Activated T-helper 1 cell treated with Interleukin-2 at 50 U/mL for 16 hours (primary cell): Measurements from ENCODE around the gene SKAP1.
"Not testable (repeated sequence)": the region's sequence is repeated elsewhere in the genome, so short reads cannot be mapped to it uniquely, and the experiment has no call there.

Experiments
- DNase-seq: peaks from one replicate; pipeline ENCODE4 v3.0.0-alpha.2; 2020; ENCODE audit warnings: low read depth

The SKAP1 gene

DNA sequence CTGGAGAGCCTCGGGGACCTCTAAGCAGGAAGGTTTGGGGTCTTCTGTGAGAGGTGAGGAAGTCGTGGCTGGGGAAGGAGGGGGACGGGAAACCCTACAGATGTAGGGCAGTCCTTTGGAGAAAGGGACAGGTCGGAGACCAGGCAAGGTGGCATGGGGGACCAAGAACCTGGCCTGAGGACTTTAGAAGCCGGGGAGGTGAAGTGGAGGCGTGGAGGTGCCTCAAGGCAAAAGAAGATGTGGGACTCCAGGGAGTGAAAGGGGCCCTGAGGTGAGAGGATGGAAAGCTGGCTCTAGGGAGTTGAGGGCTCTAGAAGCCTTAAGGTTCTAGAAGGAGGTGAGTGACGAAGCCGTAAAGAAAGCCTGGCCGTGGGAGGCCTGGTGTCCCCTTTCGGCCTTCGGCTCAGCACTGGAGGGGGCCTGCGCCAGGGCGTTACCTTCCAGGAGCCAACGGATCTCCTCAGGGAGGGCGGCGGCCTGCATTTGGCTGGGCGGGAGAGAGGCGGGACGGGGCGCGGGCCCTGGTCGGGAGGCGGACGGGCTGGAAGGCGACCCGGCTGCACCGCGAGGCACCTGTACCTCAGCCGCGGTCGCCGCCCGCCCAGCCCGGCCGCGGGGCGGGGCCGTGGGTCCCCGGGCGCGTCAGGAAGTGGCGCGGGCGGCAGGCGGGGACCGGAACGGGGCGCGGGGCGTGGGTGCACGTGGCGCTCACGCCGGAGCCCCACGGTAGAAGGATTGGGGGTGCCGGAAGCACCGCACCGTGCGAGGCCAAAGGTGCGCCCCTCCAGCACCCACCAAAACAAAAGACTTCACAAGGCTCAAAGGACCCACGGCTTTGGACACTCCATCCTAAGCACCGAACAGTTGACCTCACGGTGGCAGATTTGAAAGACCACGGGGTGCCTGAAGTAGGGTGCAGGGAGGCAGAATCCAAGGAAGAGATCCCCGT lies at the start of gene SKAP1:
SKAP1 (minus strand) TSS at position 577 of the 949 bp plus-strand sequence.
- DNase-seq: peak; percentile 62

DNA sequence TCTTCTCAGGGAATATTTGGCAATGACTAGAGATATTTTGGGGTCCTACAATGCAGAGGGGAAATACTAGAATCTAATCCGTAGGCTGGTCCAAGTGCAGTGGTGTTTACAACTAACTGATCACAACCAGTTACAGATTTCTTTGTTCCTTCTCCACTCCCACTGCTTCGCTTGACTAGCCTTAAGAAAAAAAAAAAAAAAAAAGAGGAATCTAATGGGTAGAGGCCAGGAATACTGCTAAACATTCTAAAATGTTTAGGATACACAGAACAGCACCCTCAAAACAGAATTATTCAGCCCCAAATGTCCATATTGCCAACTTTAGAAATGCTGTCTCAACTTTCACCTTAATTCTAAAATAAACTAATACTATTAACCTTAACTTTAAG lies 49.0 kb upstream of the SKAP1 start:
- no peak for DNase-seq

DNA sequence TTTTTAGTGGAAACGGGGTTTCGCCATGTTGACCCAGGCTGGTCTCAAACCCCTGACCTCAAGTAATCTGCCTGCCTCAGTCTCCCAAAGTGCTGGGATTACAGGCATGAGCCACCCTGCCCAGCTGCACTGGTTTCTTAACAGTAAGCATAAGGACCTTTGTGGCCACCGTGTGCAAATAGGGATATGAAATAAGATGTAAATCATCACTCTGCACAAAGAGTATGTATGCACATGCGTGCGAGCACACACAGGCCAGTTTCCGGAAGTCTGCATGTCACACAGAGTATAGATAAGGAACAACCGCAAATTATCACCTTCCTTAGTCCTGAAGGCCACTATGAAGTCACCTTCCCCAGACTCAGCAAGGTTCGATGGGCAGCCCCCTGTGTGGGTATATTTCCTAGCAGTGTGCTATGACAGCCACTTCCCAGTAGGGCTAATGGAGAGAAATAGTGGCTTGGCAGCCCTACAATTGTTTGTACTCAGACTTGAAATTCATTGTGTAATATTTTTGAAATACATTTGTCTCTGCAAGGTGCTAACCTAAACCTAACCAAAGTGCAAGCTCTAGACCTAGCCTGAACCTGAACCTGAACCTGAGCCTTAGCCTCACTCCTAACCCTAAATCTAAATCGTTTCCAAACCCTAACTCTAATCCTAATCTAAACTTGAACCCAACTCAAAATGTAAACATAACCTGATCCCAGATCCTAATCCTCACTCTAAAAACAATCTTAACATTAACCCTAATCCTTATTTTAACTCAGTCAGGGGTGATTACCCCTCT lies 48.4 kb upstream of the SKAP1 start:
- DNase-seq: no peak

DNA sequence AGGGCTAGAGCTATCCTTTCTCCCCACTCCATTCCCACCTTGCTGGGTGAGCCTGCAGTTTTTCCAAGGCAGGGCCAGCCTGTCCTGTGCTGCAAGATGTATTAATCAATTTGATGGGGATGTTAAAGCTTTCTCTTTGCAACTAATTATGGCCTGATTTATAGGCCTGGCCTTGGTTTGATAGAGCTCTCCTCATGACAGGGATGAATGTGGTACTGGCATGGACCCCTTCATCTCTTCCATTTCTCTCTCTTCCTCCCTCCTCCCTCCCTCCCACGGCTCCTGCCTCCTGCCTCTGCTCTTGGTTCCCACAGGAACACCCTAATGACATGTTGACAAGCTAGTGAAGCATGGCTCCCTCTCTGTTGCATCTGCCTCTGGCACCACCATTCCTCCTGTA lies 47.2 kb upstream of the SKAP1 start:
- no peak for DNase-seq

DNA sequence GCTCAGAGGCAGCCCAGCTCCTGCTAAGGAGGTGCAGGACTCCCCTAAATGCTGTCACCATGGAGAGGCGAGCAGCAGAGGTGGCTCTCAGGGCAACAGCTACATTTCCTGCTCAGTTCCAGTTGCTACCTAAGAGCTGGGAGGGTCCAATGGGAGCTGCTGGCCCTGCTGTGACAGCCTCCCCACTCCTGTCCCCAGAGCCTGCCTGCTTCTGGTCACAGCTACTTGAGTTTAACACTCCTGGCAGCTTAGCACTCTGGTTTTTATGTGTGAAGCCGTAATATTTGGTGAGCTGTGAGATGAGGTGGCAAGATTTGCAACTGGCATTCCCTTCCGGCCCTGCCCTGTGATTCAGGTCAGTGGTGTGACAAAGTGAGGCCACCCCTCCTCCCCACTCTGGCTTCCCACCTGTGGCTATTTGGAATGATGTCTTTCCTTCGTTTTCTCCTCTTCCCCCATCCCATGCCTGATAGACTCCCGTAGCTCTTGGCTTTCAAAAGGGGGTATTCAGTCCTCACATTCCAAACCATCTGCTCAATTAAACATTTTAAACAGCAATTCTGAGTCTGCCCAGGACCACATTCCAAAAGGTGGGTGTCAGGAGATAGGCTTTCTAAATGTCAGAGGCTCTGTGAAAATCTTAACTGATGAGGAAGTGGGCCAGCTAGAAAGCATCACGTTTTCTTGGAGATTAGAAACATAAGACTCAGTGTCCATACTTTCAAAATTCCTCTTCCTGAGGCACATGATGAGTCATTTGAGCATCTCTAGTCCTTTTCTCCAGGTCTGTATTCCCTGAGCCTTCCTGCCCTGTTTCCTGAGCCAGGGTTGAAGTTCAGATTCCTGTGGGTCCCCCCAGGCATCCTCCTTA lies 42.6 kb upstream of the SKAP1 start:
- no peak for DNase-seq

DNA sequence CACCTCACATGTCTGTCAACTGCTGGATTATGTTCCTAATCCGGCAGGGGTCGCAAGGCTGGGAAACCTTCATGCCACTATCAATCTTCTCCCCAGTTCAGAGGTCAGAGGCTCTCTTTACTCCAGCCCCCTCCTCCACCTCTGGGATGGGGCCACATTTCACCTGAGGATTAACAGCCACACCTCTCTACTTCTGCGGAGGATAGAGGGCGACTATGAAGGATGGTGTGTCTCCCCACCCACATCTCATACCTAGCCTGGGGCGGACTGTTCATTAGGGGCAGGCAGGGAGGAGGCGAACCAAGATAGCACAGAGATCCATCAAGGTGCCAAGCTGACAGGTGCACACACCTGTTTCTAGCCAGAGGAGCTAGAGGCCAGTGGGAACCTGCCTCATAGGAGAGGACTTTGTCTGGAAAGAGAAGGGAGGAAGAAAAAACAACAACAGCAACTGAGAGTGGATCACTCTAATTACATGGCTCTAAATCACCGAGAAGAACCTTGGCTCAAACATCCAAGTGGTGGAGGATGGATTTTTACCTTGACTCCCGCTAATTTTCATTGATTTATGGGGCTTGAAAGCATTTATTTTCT lies 41.9 kb upstream of the SKAP1 start:
- no peak for DNase-seq

DNA sequence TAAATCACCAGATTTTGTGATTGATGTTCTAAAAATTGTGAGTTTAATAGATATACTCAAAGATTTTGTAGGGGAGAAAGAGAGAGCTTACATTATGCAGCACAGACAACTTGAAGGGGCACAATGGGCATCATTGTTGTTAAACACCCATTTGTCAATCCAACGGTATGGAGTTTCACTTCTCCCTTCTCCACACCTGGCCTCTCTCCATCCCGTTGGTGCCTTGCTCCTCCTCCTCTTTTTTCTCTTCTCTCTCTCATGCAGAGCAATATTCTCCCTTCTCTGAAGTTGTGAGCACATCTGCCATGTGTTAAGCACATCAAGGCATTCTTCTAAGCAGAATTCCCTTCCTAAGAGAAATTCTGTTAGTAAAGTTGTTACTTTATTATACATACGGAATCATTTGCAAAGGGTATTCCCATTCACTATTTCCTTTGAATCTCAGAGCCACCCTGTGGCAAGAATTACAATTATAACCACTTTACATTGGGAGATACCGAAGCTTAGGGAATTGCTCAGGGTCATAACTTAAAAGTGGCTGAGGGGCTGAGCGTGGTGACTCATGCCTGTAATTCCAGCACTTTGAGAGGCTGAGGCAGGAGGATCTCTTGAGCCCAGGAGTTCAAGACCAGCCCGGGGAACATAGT lies 40.5 kb upstream of the SKAP1 start:
- DNase-seq: no peak

DNA sequence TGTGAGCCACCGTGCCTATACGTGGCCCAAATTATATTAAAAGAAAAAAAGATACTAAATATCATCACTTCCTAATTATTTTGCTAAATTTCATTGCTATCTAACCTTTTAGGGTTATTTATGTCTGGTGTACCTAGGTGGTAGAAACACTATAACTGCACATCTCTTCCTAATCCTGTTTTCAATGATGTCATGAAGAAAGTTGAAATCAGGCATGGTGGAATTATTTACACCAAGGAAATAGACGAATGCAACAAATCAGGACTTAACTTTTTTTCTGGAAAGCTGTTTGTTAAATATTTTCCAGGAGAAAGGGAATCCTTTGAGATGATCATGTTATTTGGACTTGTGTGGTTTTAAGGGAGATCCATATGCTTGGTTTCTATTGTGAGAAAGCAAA lies 39.2 kb upstream of the SKAP1 start:
- DNase-seq: no peak

DNA sequence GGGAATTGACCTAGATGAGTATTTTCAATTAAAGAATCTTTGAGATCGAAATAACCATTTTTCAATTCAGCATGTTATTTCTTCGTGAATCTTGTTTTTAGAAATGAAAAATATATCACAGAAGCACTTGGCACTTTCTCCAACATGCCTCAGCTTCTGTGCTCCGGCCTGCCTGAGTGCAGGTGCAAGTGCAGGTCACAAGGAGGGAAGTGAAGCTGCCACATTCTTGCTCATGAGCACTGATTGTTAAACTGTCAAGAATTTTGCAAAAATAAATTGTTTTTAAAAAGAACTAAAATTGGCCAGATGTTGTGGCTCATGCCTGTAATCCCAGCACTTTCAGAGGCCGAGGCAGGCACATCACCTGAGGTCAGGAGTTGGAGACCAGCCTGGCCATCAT lies 38.3 kb upstream of the SKAP1 start:
- DNase-seq: no peak

DNA sequence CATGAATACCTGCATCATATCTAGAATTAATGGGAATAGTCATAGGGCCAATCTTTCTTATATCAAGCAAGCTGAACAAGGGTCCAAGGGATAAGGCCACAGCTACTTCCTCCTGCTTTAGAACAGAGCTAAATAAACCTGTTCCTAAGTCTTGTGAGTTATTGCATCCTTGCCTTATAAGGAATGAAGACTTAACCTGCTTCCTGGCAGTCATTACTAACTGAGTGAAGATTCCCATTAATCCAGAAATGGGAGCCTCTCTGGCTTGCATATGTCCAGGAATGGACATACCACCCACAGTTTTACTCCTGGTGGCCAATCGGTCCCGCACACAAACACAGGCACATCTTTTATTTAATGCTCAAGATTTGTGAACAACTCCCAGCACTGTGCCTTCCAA lies 35.9 kb upstream of the SKAP1 start:
- DNase-seq: no peak

DNA sequence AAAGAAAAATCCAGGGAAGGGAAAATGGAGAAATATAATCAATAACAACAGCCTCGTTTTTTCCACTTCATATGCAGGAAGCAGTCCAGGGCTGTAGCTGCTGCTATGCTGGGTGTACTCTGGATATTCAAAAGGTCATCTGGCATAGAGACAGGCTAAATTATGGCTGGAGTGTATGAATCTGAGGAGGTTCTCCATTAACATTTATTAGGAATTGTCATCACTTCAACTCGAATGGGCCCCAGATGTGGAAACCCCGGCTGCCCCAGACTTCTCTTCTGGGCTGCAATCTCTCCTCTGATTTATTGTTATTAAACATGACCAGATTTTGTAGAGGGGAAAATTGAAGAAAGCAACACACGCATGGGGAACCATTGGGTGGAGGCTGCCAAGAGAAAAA lies 33.5 kb upstream of the SKAP1 start:
- no peak for DNase-seq

DNA sequence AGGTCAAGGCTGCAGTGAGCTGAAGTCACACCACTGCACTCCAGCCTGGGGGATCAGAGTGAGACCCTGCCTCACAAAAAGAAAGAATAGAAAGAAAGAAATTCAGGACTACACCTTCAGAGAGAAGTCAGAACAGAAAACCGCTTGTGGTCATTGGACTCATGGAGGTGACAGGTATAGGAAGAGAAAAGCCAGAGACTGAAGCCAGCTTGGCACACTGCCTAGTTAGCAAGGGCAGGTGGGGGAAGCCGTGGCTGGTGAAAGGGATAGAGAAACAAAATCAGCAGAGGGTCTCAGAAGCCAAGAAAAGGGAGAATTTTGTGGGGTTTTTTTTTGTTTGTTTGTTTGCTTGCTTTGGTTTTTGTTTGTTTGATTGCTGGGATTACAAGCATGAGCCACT lies 32.9 kb upstream of the SKAP1 start:
- DNase-seq: no peak

DNA sequence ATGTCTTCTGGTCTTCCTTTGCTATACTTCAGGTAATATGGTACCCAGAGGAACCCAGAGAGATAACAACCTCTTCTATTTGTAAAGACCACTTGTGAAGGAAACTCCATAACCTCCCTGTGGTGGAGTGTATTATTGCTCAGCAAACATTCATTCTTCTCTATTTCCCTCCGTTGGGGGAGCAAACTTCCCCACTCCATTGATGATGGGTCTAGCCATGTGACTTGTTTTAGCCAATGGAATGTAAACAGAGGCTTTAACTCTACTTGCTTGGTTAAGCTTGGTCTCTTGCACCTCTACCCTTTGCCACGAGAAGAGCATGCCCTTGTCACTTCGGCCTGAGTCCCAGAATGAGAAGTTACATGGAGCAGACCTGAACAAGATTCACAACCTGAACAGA lies 30.0 kb upstream of the SKAP1 start:
- no peak for DNase-seq

DNA sequence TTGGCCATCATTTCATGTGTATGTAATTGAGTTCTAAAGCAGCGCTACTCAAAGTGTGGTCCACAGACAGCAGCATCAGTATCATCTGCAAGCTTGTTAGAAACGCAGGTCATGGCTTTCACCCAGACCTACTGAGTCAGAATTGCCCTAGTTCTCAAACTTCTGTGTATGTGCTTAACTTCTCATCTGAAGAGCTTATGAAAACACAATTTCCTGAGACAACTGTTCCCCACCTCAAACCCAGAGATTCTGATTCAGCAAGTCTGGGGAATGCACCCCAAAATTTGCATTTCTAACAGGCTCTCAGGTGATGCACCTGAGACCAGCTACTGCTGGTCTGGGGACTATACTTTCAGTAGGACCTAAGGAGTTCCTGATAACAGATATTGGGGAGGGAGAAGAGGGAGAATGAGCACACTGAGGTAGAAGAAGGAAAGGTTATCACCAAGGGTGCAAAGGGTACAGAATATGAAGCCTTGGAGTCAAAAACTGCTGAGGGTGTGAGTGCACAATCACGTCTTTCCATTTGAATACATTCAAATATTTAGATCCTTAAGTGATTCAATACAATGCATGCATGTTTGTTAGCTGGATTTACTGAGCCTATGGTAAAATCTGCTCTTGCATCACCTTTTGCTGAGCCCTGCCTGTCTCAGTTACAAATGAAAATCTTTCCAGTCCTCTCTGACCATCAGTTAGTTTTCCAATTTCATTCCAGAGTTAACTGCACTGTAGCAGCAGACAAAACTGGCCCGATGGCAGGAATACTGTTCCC lies 29.2 kb upstream of the SKAP1 start:
- DNase-seq: no peak

DNA sequence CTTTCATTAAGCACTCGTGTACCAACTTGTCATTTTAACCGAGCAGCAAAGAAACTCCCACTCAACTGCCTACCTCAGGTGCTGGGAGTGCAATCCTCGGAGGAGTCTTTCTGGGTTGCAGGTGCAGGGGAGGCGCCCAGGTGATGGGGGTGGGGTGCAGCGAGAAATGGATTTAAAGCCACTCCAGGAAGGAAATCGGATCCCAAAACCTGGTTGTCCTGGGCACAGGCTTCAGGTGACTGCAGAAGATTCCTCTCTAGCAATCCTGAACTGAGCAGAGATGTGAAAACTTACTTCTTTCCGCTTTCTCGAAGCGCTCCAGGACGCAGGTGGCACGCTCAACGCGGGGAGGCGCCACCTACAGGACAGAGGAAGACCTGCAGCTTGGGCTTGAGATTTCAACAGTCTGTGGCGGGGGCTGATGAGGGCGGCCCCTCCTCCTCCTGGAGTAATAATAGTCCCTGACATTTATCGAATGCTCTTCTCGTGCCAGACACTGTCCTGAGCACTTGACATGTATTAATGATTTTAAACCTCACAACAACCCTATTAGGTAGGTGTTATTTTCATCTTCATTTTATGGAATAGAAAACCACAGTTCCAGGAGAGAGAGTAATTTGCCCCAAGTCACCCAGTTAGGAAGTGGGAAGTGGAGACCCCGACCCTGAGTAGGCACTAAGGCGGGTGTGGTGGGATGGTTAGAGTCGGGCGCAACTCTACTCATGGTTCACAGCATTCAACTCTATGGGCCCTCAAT lies 27.2 kb upstream of the SKAP1 start:
- peak; percentile 59 for DNase-seq

DNA sequence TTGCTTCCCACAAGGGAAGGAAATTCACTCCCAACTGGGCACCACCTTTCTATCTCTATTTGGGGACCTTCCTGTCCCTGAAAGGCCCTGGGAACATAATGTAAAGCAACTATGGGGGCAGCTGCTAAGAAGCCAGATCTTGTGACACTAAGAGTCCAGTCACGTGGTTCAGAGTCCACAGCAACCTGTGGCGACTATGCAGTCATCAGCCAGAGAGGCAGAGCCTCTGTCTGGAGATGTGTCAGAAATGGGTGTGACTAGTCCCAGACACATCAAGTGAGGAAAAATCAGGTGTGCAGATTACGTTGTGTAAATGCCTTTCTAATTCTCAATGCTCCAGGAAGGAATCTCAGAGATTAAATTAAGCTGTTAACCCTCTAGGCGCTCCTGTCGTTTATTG lies 26.6 kb upstream of the SKAP1 start:
- DNase-seq: no peak

DNA sequence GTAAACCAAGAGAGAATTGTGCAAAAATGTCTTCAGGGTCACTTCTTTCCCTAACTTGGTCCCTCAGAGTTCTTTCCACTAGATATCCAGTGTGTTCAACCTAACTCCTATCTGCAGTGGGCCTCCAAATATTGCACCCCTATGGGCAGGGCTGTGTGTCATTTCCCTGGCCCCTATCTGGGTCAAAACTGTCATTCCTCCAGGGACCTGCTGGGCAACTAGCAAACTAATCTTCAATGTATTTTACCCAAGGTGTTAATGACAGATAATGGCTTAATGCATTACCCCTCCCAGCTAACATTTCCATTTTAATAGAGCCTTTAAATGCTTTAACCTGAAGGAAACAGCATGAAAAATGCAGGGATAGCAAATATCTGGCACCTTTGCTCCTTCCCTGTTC lies 25.8 kb upstream of the SKAP1 start:
- no peak for DNase-seq

DNA sequence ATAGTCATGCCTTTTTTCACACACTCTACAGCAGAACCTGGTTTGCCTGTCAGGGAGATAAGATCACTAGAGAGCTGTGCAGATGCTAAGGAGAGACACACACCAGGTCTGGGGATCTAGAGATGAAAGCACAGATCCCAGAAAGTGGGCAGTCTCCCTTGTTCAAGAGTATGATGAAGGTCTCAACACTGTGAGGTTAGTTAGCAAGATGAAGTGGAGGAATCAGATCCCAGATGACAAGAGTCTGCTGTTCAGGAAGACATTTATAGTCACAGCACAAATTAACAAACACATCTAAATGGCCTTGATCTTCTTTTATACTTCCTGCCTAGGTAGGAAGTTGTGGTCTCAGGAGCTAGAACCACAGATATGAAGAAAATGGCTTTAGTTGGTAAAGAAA lies 23.4 kb upstream of the SKAP1 start:
- no peak for DNase-seq

DNA sequence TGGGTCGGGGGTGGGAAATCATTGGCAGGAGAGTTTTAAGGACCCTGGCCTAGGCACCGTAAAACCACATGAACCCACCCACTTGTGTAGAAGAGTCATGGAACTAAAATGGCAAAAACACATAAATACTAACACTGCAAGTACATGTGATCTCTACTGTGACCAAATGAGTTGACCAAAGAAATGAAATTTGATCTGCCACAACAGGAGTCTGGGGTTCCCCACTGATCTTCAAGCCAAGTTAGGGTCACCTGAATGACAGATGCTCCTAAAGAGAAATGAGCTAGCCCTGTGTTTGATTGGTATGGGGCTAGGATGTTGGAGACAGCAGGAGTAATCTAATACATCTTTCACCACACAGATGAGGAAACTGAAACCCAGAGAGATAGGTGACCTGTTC lies 21.5 kb upstream of the SKAP1 start:
- no peak for DNase-seq

DNA sequence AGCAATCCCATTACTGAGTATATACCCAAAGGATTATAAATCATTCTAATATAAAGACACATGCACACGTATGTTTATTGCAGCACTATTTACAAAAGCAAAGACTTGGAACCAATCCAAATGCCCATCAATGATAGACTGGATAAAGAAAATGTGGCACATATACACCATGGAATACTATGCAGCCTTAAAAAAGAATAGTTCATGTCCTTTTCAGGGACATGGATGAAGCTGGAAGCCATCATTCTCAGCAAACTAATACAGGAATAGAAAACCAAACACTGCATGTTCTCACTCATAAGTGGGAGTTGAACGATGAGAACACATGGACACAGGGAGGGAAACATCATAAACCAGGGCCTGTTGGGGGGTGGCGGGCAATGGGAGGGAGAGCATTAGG lies 19.3 kb upstream of the SKAP1 start:
- not testable (repeated sequence) for DNase-seq
